Stimulated activated CD4-positive, alpha-beta T cell treated with anti-CD3 and anti-CD28 coated beads, TNF-alpha, amount 100 ng/mL, for 24 hours (primary cell): ENCODE measurements around the gene WFIKKN2.
"Not testable (repeated sequence)": the region's sequence is repeated elsewhere in the genome, so short reads cannot be mapped to it uniquely, and the experiment has no call there.

ENCODE experiments used
- DNase-seq, 3 experiments: peaks; one replicate each; pipeline ENCODE4 v3.0.0-alpha.2; 2020; ENCODE audit warnings: low read depth in 3 of 3

WFIKKN2 gene

GRCh38 chr17:50853781-50854180 lies 18.4 kb downstream of the WFIKKN2 start:
- DNase-seq, result no peak

GRCh38 chr17:50855708-50856330 lies 20.4 kb downstream of the WFIKKN2 start:
- no peak for DNase-seq

GRCh38 chr17:50856431-50856830 lies 21.0 kb downstream of the WFIKKN2 start:
- DNase-seq, result no peak

- no peak for DNase-seq
Measured at GRCh38 chr17:50858486-50859225, 23.3 kb downstream of the WFIKKN2 start.

- DNase-seq, result not testable (repeated sequence)
Measured at GRCh38 chr17:50859727-50860126, 24.3 kb downstream of the WFIKKN2 start.

- no peak for DNase-seq
Measured at GRCh38 chr17:50861334-50861676, 25.9 kb downstream of the WFIKKN2 start.

- DNase-seq, result no peak
Measured at GRCh38 chr17:50861822-50862528, 26.6 kb downstream of the WFIKKN2 start.

- DNase-seq, result peak in 1 of 3 experiments; percentile 39
Measured at GRCh38 chr17:50863221-50863843, 27.9 kb downstream of the WFIKKN2 start.

GRCh38 chr17:50863931-50864330 lies 28.5 kb downstream of the WFIKKN2 start:
- no peak for DNase-seq

- DNase-seq, result no peak
Measured at GRCh38 chr17:50864747-50865059, 29.3 kb downstream of the WFIKKN2 start.

GRCh38 chr17:50865060-50865867 lies 29.9 kb downstream of the WFIKKN2 start:
- peak in 2 of 3 experiments; percentile 19 to 32 for DNase-seq

- no peak for DNase-seq
Measured at GRCh38 chr17:50865868-50866260, 30.5 kb downstream of the WFIKKN2 start.

- DNase-seq, result peak; percentile 90 to 97 (median 94)
Measured at GRCh38 chr17:50866261-50866949, 31.0 kb downstream of the WFIKKN2 start, which contains the start of gene TOB1. TSS of gene TOB1 (minus strand) at chr17:50866354. CDS start at chr17:50864017, 2,337 bp downstream.

- peak; percentile 30 to 47 (median 35) for DNase-seq
Measured at GRCh38 chr17:50866950-50867362, 31.6 kb downstream of the WFIKKN2 start.

GRCh38 chr17:50867363-50868139 lies 32.2 kb downstream of the WFIKKN2 start:
- peak; percentile 71 to 82 (median 72) for DNase-seq

GRCh38 chr17:50868140-50868438 lies 32.7 kb downstream of the WFIKKN2 start:
- no peak for DNase-seq

- DNase-seq, result no peak
Measured at GRCh38 chr17:50868602-50869001, 33.2 kb downstream of the WFIKKN2 start.

- no peak for DNase-seq
Measured at GRCh38 chr17:50871364-50871763, 36.0 kb downstream of the WFIKKN2 start.

GRCh38 chr17:50871898-50872297 lies 36.5 kb downstream of the WFIKKN2 start:
- no peak for DNase-seq

- DNase-seq, result peak in 2 of 3 experiments; percentile 29 to 41
Measured at GRCh38 chr17:50872710-50873424, 37.5 kb downstream of the WFIKKN2 start.
